ENCODE results near the gene MICAL3.
A peak's percentile ranks its signal among the peaks of the same experiment; 100 is the strongest.

The MICAL3 gene

DNA sequence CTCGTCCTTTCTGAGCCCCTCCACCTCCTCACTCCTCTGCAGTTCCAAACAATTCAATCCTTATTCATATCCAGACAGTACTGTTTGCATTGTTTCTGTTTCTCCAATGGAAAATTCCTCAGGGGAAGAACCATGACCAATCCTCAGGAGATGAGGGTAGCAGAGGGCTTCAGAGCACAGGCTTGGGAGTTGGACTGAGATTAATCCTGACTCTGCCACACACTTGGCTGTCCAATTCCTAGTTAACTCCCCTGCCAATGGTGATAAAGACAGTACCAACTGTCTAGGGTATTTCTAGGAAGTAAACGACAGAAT, 58.0 kb downstream of the MICAL3 start:
- DNase-seq = no peak

GRCh38 chr22:17965538-17966402, 58.6 kb downstream of the MICAL3 start:
- no peak for DNase-seq

- DNase-seq = no peak
Measured at GRCh38 chr22:17964643-17965042, 59.7 kb downstream of the MICAL3 start.

DNA sequence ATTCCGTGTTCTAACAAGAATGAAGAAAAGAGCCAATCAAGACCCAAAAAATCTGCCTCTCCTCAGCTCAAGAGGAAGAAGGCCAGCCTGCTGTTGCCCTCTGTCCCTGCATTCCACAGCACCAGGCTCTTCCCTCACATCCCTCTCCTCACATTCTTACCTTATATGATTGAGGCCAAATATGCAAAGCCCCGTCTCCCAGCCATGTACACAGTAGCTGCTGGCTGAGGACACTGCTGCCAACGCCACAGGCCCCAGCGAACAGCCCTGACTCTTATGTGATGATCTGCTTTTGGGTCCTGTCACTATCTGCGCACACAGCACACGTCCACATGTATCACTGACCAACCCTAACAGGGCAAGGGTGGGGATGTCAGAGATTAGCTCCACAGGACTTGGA, 60.2 kb downstream of the MICAL3 start:
- no peak for DNase-seq

- DNase-seq = no peak
Measured at GRCh38 chr22:17963015-17963414, 61.3 kb downstream of the MICAL3 start.

DNA sequence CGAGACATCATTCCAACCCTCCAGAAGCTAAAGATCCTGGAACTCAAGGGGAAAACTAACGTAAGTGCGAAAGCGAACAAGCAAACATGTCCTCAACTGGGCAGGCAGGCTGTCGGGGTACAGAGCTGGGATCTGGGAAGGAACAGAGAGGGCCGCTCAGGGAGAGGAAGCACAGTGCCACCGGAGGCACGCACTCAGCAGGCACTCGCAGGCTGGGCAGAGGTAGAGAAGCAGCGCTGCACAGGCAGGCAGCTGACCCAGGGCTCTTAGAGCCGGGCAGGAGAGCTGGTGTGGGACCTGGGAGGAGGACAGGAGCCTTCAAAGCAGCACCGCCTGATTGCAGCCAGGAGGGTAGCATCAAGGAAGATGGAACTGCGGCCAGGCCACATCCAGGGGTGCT, 62.2 kb downstream of the MICAL3 start:
- DNase-seq = no peak

DNA sequence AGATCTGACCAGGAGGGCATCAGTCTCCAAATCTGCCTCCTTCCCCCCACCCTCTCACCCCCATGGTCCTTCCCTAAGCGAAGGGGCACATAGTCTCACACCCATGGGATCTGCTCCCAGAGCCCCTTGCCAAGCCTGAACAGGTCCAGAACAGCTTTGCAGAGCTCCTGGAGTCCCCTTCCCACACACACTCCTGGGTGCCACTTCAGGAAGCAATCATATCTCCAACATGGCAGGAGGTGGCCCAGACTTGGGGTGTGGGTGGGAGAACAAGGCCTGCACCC, 63.0 kb downstream of the MICAL3 start:
- no peak for DNase-seq

DNA sequence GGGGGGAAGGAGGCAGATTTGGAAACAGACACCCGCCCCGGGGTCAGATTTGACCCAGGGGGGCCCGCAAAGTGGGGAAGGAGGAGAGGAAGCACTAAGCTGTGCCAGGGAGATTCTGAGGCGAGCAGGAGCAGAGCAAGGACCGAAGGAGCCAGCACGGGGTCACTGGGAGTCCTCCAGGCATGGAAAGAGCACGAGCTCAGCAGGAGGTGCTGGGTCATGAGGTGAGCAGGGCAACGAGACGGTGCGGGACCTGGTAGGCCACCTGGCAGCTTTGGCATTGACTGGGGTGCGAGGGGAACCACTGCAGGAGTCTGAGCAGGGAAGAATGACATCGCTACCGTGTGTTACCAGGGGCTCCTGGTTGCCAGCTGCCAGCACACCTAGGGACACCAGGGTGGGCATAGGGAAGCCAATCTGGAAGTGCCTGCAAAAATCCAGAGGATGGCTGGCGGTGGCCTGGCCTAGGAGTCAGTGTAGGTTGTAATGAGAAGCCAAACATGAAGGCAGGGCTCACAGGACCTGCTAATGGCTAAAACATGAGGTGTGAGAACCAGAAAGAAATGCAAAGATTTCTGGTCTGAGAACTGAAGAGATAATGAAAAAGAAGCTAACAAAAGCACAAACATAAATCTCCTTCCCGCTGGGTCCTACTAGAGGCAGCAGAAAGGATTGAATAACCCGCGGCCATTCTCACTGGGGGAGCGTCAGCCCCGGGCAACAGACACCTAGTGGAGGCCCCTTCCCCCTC, 63.5 kb downstream of the MICAL3 start:
- no peak for DNase-seq

DNA sequence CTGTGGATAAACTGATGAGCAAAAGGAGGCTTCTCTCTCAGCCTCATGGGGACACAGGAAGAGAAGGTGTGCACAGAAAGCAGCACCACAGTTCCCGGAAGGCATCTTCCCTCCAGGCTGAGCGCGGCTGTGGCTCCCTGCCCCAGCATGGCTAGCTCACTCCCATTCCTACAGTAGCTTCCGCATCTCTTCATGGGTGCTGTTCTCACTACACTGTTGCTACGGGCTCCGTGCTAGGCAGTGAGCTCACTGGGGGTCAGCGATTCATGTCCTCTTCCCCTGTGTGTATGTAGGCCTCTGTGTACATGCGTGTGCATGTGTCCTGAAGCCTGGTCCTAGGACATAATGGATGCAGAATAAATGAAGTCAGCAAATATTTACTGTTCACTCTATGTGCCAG, 64.3 kb downstream of the MICAL3 start:
- no peak for DNase-seq

DNA sequence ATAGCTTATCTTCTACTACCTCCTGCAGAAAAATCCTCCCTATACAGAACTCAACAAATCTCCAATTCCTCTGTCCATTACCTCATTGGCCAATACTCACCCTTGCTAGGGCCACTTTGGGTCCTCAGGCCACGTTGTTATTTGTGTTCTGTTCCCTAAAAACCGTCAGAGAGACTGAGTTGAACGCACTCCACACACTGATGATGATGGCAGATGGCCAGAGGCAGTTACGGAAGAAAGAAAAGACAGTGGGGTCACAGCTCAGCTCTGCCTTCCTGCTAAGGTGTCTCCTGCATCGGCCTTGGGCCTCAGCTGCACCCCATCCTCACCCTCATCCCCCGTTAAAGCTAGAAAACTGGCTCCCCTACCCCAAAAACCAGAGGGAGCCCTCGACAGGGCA, 66.2 kb downstream of the MICAL3 start:
- DNase-seq = no peak

DNA sequence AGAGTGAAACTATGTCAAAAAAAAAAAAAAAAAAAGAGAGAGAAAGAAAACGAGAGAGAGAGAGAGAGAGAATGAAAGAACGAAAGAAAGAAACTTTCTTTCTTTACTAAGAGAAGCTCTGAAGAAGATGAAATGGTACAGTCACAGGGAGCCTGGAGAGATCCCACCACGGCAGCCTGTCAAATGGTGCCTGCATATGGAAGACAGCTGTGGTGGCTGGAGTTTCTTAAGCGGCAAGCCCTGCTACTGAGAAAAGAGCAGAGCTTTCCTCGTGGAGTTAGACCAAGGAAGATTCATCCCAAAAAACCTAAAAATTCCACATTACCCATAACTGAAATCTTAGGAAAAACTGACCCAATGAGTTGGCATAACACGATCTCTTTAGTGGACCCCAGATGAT, 66.7 kb downstream of the MICAL3 start:
- no peak for DNase-seq

- DNase-seq = no peak
Measured at GRCh38 chr22:17957204-17957603, 67.2 kb downstream of the MICAL3 start.

GRCh38 chr22:17956630-17957029, 67.7 kb downstream of the MICAL3 start:
- no peak for DNase-seq

GRCh38 chr22:17955590-17956379, 68.6 kb downstream of the MICAL3 start:
- DNase-seq = no peak

GRCh38 chr22:17954860-17955587, 69.3 kb downstream of the MICAL3 start:
- no peak for DNase-seq

GRCh38 chr22:17954200-17954859, 70.0 kb downstream of the MICAL3 start:
- DNase-seq = peak; percentile 3

- peak; percentile 3 for DNase-seq
Measured at GRCh38 chr22:17953147-17953546, 71.2 kb downstream of the MICAL3 start.

- DNase-seq = no peak
Measured at GRCh38 chr22:17952273-17952801, 72.0 kb downstream of the MICAL3 start.

DNA sequence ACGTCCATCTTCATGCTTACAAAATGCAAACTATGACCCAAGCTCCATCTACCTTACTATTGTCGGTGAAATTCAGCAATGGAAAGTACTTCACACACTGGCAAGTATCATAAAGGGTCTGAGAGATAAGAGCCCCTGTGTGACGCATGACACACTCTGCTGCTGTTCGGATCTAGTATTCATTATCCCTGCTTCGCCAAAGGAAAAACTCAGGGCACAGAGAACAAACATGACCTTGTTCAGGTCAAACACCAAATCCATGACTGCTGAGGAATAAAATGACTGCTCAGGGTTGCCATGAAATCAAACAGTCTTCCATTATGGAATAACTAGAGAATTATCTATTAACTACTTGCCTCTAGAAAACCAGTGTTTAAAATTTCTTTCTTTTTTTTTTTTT, 73.0 kb downstream of the MICAL3 start:
- DNase-seq = no peak

GRCh38 chr22:17950651-17951214, 73.6 kb downstream of the MICAL3 start:
- peak; percentile 79 for DNase-seq

DNA sequence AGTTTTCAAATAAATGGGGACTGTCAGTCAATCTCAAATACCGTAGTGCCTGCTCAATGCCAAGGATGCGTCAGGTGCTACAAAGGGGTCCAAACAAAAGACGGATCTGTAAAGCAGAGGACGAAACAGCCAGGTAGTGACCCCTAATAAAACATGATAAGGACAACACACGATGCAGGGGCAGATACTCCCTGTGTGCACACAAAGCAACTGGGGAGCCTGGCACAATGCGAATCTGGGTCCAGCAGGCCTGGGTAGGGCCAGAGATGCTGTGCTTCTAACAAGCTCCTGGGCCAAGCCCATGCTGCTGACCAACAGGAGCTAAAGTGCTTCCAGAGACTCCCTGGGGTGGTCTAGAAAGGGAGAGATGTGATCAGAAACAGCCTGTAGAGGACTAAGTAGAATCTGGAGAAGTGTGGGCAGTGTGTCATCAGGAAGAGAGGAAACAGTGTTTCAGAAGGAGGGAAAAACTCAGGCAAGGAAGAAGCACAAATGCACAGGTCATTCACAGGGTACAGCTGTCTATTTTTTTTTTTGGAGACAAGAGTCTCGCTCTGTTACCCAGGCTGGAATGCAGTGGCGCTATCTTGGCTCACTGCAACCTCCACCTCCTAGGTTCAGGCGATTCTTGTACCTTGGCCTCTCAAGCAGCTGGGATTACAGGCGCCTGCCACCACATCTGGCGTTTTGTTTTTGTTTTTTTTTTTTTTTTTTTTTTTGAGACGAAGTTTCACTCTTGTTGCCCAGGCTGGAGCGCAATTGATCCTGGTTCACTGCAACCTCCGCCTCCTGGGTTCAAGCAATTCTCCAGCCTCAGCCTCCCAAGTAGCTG, 74.5 kb downstream of the MICAL3 start:
- DNase-seq = no peak

All from femur (tissue), 1 donor.